Natural killer cell (primary cell): ENCODE results near the gene CGREF1. TPM values are rescaled to one million over a fixed set of nuclear protein-coding genes. Genes with fewer than 3 reads are reported as not detected.

Experiments used
- ATAC-seq, 3 donors: fragments of 150-1000 bp in 2 of 3; fragments of 200-7000 bp in 1 of 3; cut with Tn5 transposase; 1 replicate in 1 of 3; 2 replicates in 2 of 3; pipeline ENCODE4 v1.10.0; 2021; ENCODE audit warnings: mild to moderate bottlenecking in 2 of 3, moderate library complexity in 2 of 3
- DNase-seq, 2 donors: peaks; one replicate each; pipeline versions ENCODE4 v3.0.0 to v3.0.0-alpha.2; 2013 to 2021; ENCODE audit warnings: mixed read lengths in 1 of 2
- H3K27ac ChIP-seq: one replicate; pipeline ENCODE4 v1.5.1; 2013; ENCODE audit warnings: mild to moderate bottlenecking, low read length
- H3K27me3 ChIP-seq: one replicate; pipeline ENCODE4 v1.6.1; 2013; ENCODE audit warnings: low read length; ENCODE audit not compliant: control insufficient read depth, insufficient read depth
- H3K36me3 ChIP-seq: one replicate; pipeline ENCODE4 v1.6.1; 2013; ENCODE audit warnings: low read length; ENCODE audit not compliant: control insufficient read depth, insufficient read depth
- H3K4me1 ChIP-seq: one replicate; pipeline ENCODE4 v1.6.1; 2013; ENCODE audit warnings: low read length; ENCODE audit not compliant: control insufficient read depth, insufficient read depth
- H3K4me3 ChIP-seq: one replicate; pipeline ENCODE4 v1.5.1; 2013; ENCODE audit warnings: low read length
- H3K9me3 ChIP-seq: one replicate; pipeline ENCODE4 v1.6.1; 2013; ENCODE audit warnings: low read length; ENCODE audit not compliant: control insufficient read depth, insufficient read depth
- H3K27ac Mint-ChIP-seq, 2 donors: one replicate each; pipeline ENCODE4 v1.8.0; 2022; ENCODE audit warnings: mild to moderate bottlenecking in 2 of 2, mixed read lengths in 2 of 2, moderate library complexity in 1 of 2
- H3K27me3 Mint-ChIP-seq, 2 donors: one replicate each; pipeline ENCODE4 v1.8.0; 2022; ENCODE audit warnings: low read depth in 2 of 2, mixed read lengths in 2 of 2
- H3K36me3 Mint-ChIP-seq: one replicate; pipeline ENCODE4 v1.8.0; 2022; ENCODE audit warnings: mixed read lengths
- H3K4me1 Mint-ChIP-seq, 2 donors: one replicate each; pipeline ENCODE4 v1.8.0; 2022; ENCODE audit warnings: mixed read lengths in 2 of 2
- H3K4me3 Mint-ChIP-seq: one replicate; pipeline ENCODE4 v1.8.0; 2022; ENCODE audit warnings: mild to moderate bottlenecking, moderate library complexity, mixed read lengths
- H3K9me3 Mint-ChIP-seq, 2 donors: one replicate each; pipeline ENCODE4 v1.8.0; 2022; ENCODE audit warnings: mixed read lengths in 2 of 2
- WGBS: methylation state at CpG from one replicate; pipeline ENCODE4 v1.1.7; 2013; ENCODE audit warnings: missing lambda C conversion rate; ENCODE audit not compliant: insufficient coverage; 5-methylcytosine and 5-hydroxymethylcytosine counted together
- intact Hi-C: fragments of 100-400 bp; cut with micrococcal nuclease; formaldehyde crosslinking; loops from one replicate; pipeline ENCODE4 v1.14.2; 2022
- total RNA-seq, 4 donors: library from RNA; stranded (reverse); fragments of 120-200 nt in 1 of 4; gene quantifications; one replicate each; pipeline versions ENCODE4 v1.2.3 to v1.2.4, GENCODE V29; 2013 to 2022
- TF ChIP-seq, protein P1 (sequence below): fragments of 200-600 bp; IDR thresholded peaks from one replicate; pipeline ENCODE4 v1.8.0; 2022; ENCODE audit warnings: antibody characterized with exemption

The CGREF1 gene
- total RNA-seq, 3 donors from 2014 or later (not counting 1 experiment from before 2014, with no cell fraction given) = not detected

GRCh38 chr2:27051902-27052645, 66.9 kb downstream of the CGREF1 start:
- DNase-seq (peak in 1 of 2 donors; percentile 23), ATAC-seq (no peak)
- TF ChIP-seq, protein P1, sequence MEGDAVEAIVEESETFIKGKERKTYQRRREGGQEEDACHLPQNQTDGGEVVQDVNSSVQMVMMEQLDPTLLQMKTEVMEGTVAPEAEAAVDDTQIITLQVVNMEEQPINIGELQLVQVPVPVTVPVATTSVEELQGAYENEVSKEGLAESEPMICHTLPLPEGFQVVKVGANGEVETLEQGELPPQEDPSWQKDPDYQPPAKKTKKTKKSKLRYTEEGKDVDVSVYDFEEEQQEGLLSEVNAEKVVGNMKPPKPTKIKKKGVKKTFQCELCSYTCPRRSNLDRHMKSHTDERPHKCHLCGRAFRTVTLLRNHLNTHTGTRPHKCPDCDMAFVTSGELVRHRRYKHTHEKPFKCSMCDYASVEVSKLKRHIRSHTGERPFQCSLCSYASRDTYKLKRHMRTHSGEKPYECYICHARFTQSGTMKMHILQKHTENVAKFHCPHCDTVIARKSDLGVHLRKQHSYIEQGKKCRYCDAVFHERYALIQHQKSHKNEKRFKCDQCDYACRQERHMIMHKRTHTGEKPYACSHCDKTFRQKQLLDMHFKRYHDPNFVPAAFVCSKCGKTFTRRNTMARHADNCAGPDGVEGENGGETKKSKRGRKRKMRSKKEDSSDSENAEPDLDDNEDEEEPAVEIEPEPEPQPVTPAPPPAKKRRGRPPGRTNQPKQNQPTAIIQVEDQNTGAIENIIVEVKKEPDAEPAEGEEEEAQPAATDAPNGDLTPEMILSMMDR = no peak
- intact Hi-C loops = loop anchor here (1.0 to 5.0 kb wide), 4 partner anchors 19 to 80 kb away; partner anchors contain the start of genes KHK, OST4, PREB and TMEM214
- WGBS = 8% methylated on average over 23 of the region's 24 CpGs
- Histone ChIP-seq H3K27ac (peak overlapping the region; percentile 82), H3K4me3 (peak overlapping the region; percentile 66), H3K36me3 (peaks cover 21% of the 10 kb centered on the region), H3K9me3 (no peaks in the 10 kb centered on the region), H3K27me3 (no peaks in the 10 kb centered on the region), H3K4me1 (peaks cover 16% of the 10 kb centered on the region)
- Mint-ChIP-seq H3K4me1 (peaks cover 29 to 39% of the 10 kb centered on the region in 2 donors), H3K4me3 (peak overlapping the region; percentile 86), H3K9me3 (peaks cover 0 to 2% of the 10 kb centered on the region in 2 donors), H3K36me3 (peaks cover 11% of the 10 kb centered on the region), H3K27me3 (peaks cover 6 to 12% of the 10 kb centered on the region in 2 donors), H3K27ac (peak overlapping the region; percentile 81 to 99)

- H3K9me3 Mint-ChIP-seq = peaks cover 0 to 2% of the 10 kb centered on the region in 2 donors
- under 1% methylated on average over 66 of the region's 67 CpGs for WGBS
Measured at GRCh38 chr2:27050996-27051901, 67.7 kb downstream of the CGREF1 start, which contains the start of gene AGBL5. Gene AGBL5, plus strand, starts transcription at chr2:27051668. Its CDS starts 1,291 bp downstream, at chr2:27052959.

More at GRCh38 chr2:27050996-27051901, 67.7 kb downstream of the CGREF1 start, which contains the start of gene AGBL5:
- peak; percentile 79 to 91 (median 83) for ATAC-seq
- peak within 1 kb of the TSS; percentile 66 for H3K4me3 ChIP-seq
- H3K27me3 ChIP-seq = no peaks in the 10 kb centered on the region
- Mint-ChIP-seq H3K36me3 (peaks cover 11% of the 10 kb centered on the region), H3K4me1 (peaks cover 29 to 39% of the 10 kb centered on the region in 2 donors), H3K27ac (peak within 1 kb of the TSS; percentile 99 to 100), H3K27me3 (peaks cover 6 to 12% of the 10 kb centered on the region in 2 donors), H3K4me3 (peak within 1 kb of the TSS; percentile 99)
- H3K9me3 ChIP-seq = no peaks in the 10 kb centered on the region
- H3K36me3 ChIP-seq = peaks cover 17% of the 10 kb centered on the region
- peaks cover 16% of the 10 kb centered on the region for H3K4me1 ChIP-seq
- intact Hi-C loops = loop anchor here (1.0 to 5.0 kb wide), 4 partner anchors 18 to 81 kb away; partner anchors contain the start of genes KHK, OST4, PREB and TMEM214
- H3K27ac ChIP-seq = peak within 1 kb of the TSS; percentile 82
- DNase-seq = peak; percentile 95 to 98
- TF ChIP-seq, protein P1 = no peak

Other genes starting within 250 kb of the CGREF1 start
- 1 to 10 TPM; 3.9 to 5.0 (median 4.2) TPM for gene MAPRE3, start 148.5 kb downstream of the CGREF1 start, total RNA-seq
- 10 to 100 TPM; 64.9 to 81.1 (median 79.2) TPM for gene TMEM214, start 86.2 kb downstream of the CGREF1 start, total RNA-seq
- gene AGBL5, start 67.5 kb downstream of the CGREF1 start, total RNA-seq = 10 to 100 TPM in 2 of 3 donors, 1 to 10 TPM in 1; 10.0 to 12.0 (median 10.8) TPM
- gene OST4, start 47.5 kb downstream of the CGREF1 start, total RNA-seq = 100 to 1,000 TPM; 178 to 207 (median 192) TPM
- under 1 TPM; 0.31 to 0.78 (median 0.41) TPM for gene EMILIN1, start 40.5 kb downstream of the CGREF1 start, total RNA-seq
- 1 to 10 TPM; 3.7 to 4.0 (median 3.8) TPM for gene KHK, start 32.4 kb downstream of the CGREF1 start, total RNA-seq
- 1 to 10 TPM in 2 of 3 donors, under 1 TPM in 1; 0.88 to 2.4 (median 1.2) TPM for gene ABHD1, start 4.7 kb upstream of the CGREF1 start, total RNA-seq
- gene PREB, start 15.5 kb upstream of the CGREF1 start, total RNA-seq = 10 to 100 TPM; 24.6 to 41.5 (median 31.2) TPM
- gene PRR30, start 20.3 kb upstream of the CGREF1 start, total RNA-seq = not detected
- not detected for gene TCF23, start 29.9 kb upstream of the CGREF1 start, total RNA-seq
- gene ATRAID, start 92.9 kb upstream of the CGREF1 start, total RNA-seq = 10 to 100 TPM; 65.5 to 76.6 (median 76.5) TPM
- 100 to 1,000 TPM in 1 of 3 donors, 10 to 100 TPM in 2; 86.2 to 102 (median 93.7) TPM for gene SLC5A6, start 93.1 kb upstream of the CGREF1 start, total RNA-seq
- gene CAD, start 98.2 kb upstream of the CGREF1 start, total RNA-seq = 10 to 100 TPM; 21.8 to 26.6 (median 24.0) TPM
- gene SLC30A3, start 143.9 kb upstream of the CGREF1 start, total RNA-seq = not detected
- not detected for gene DNAJC5G, start 156.3 kb upstream of the CGREF1 start, total RNA-seq
- under 1 TPM in 2 of 3 donors, not detected in 1; 0.18 to 0.21 TPM for gene TRIM54, start 163.3 kb upstream of the CGREF1 start, total RNA-seq
- gene UCN, start 189.3 kb upstream of the CGREF1 start, total RNA-seq = 1 to 10 TPM; 1.6 to 3.6 (median 2.4) TPM
- gene MPV17, start 204.0 kb upstream of the CGREF1 start, total RNA-seq = 10 to 100 TPM; 63.9 to 75.2 (median 64.8) TPM
- 10 to 100 TPM; 56.1 to 68.7 (median 59.7) TPM for gene GTF3C2, start 237.6 kb upstream of the CGREF1 start, total RNA-seq